Cardiac fibroblast (primary cell): ENCODE data around the gene HCLS1.

Experiments
- DNase-seq, 2 donors: peaks; one replicate each; pipeline versions ENCODE4 v3.0.0 to v3.0.0-alpha.2; 2010; ENCODE audit warnings: low read depth in 2 of 2
- H3K4me3 ChIP-seq, 2 donors: replicated peaks in 1 of 2; 1 replicate in 1 of 2; 2 replicates in 1 of 2; pipeline ENCODE4 v1.5.1; 2011; ENCODE audit warnings: low read depth in 2 of 2, low read length in 2 of 2, mild to moderate bottlenecking in 2 of 2, moderate library complexity in 1 of 2
- CTCF ChIP-seq: IDR thresholded peaks from one replicate; pipeline ENCODE4 v1.5.1; 2011; ENCODE audit warnings: low read depth, mild to moderate bottlenecking, low read length, inconsistent platforms

The HCLS1 gene

GRCh38 chr3:121660356-121661171 is at the start of gene HCLS1:
TSS of gene HCLS1 (minus strand) at chr3:121660903. CDS start at chr3:121658347, 2,556 bp downstream.
- DNase-seq: peak; percentile 5 to 44
- TF ChIP-seq CTCF: no peak
- peak within 1 kb of the TSS in 1 of 2 donors; percentile 7 for H3K4me3 ChIP-seq

GRCh38 chr3:121710347-121710746 is 49.6 kb upstream of the HCLS1 start:
- TF ChIP-seq CTCF: no peak
- DNase-seq: no peak
- no peak overlapping the region for H3K4me3 ChIP-seq

- H3K4me3 ChIP-seq: no peak overlapping the region
- DNase-seq: peak in 1 of 2 donors; percentile 46
- TF ChIP-seq CTCF: no peak
These were observed 47.0 kb upstream of the HCLS1 start for GRCh38 chr3:121707531-121708273.

GRCh38 chr3:121705541-121705940 is 44.8 kb upstream of the HCLS1 start:
- DNase-seq: no peak
- TF ChIP-seq CTCF: no peak
- H3K4me3 ChIP-seq: no peak overlapping the region

- TF ChIP-seq CTCF: no peak
- no peak overlapping the region for H3K4me3 ChIP-seq
- no peak for DNase-seq
These were observed 43.3 kb upstream of the HCLS1 start for GRCh38 chr3:121703973-121704372.

- no peak overlapping the region for H3K4me3 ChIP-seq
- TF ChIP-seq CTCF: no peak
- DNase-seq: peak in 1 of 2 donors; percentile 38
These were observed 38.2 kb upstream of the HCLS1 start for GRCh38 chr3:121698901-121699300.
